Measurements from ENCODE around the gene PLRG1.

Gene PLRG1

DNA sequence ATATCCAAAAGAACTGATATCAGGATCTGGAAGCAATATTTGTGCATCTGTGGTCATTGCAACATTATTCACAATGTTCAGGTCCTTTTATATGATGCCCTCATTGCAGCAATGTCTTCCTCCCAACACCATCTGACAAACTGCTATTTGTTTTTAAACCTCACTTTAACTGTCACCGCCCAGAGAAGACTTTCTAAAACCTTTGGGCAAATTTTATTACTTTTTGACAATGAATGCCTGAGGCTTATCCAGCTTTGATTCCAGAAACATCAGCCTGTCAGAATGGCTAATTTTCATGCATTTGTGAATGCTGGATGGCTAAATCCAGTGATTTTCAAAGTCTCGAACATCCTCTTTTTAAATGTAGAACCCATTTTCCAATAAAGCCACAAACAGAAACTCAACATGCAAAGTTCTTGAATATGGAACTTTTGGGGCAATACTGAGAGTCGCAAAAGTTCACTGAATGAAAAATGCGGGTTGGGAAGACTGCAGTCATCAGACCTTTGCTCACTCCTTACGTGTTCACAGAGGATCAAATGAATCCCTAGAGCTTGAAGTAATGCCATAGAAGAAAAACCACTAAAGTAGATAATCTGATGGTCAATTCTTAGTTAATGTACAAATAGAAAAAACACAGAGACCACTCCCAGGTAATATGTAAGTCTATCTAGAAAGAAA, 23.1 kb upstream of the PLRG1 start:
- DNase-seq, result no peak

DNA sequence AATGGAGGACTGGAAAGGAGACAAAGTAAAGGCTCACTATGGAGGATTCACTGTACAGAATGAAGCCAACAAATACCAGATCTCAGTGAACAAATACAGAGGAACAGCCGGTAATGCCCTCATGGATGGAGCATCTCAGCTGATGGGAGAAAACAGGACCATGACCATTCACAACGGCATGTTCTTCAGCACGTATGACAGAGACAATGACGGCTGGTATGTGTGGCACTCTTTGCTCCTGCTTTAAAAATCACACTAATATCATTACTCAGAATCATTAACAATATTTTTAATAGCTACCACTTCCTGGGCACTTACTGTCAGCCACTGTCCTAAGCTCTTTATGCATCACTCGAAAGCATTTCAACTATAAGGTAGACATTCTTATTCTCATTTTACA, 19.4 kb upstream of the PLRG1 start:
- no peak for DNase-seq

DNA sequence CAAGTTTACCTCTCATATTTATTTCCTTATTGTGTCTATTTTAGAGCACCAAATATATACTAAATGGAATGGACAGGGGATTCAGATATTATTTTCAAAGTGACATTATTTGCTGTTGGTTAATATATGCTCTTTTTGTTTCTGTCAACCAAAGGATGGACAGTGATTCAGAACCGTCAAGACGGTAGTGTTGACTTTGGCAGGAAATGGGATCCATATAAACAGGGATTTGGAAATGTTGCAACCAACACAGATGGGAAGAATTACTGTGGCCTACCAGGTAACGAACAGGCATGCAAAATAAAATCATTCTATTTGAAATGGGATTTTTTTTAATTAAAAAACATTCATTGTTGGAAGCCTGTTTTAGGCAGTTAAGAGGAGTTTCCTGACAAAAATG, 18.8 kb upstream of the PLRG1 start:
- no peak for DNase-seq

GRCh38 chr4:154566639-154567204, 16.5 kb upstream of the PLRG1 start:
- DNase-seq, result no peak

DNA sequence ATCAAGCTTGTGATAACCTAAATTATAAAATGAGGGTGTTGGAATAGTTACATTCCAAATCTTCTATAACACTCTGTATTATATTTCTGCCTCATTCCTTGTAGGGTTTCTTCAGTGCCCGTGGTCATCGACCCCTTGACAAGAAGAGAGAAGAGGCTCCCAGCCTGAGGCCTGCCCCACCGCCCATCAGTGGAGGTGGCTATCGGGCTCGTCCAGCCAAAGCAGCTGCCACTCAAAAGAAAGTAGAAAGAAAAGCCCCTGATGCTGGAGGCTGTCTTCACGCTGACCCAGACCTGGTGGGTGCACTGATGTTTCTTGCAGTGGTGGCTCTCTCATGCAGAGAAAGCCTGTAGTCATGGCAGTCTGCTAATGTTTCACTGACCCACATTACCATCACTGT, 15.5 kb upstream of the PLRG1 start:
- no peak for DNase-seq

GRCh38 chr4:154564311-154564710, 14.1 kb upstream of the PLRG1 start:
- DNase-seq, result no peak

DNA sequence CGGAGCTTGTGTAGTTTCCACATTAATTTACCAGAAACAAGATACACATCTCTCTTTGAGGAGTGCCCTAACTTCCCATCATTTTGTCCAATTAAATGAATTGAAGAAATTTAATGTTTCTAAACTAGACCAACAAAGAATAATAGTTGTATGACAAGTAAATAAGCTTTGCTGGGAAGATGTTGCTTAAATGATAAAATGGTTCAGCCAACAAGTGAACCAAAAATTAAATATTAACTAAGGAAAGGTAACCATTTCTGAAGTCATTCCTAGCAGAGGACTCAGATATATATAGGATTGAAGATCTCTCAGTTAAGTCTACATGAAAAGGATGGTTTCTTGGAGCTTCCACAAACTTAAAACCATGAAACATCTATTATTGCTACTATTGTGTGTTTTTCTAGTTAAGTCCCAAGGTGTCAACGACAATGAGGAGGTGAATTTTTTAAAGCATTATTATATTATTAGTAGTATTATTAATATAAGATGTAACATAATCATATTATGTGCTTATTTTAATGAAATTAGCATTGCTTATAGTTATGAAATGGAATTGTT, 12.6 kb upstream of the PLRG1 start, which contains the start of gene FGB:
Gene FGB, plus strand, starts transcription at position 315 of the 558 bp plus-strand sequence. Its CDS starts 8 bp downstream, at position 323.
- DNase-seq, result no peak

DNA sequence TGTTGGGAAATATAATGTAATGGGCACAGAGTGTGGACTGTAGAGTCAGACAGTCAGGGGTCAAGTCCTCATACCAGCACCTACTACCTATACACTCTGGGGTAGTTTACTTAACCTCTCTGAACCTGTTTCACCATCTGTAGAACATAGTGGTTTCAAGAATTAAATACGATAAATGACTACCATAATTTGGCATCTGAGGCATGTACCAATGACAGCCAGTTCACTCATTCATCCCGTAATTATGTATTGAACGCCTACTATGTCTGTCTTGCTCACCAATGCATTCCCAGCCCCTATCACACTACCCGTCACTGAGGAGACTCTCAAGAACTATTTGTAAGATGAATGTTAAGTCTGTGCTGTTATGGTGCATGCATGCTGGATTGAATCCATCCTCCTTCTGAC, 10.6 kb upstream of the PLRG1 start:
- DNase-seq, result no peak

DNA sequence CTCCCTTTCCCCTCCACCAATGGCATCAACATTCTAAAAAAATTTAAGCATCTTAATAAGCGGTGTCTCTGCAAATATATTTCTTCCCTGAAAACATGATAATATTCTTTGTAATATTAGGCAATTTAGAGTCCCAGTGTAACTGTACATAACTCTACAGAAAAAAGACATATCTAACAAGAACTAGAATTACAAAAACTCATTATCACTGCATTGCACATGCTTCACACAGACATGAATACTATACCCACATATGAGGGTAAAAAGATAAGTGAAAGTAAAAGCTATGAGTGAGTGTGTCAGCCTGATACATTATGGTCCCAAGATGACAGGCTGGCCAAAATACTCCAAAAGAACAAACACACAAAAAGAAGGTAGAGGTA, 10.2 kb upstream of the PLRG1 start:
- DNase-seq, result no peak

DNA sequence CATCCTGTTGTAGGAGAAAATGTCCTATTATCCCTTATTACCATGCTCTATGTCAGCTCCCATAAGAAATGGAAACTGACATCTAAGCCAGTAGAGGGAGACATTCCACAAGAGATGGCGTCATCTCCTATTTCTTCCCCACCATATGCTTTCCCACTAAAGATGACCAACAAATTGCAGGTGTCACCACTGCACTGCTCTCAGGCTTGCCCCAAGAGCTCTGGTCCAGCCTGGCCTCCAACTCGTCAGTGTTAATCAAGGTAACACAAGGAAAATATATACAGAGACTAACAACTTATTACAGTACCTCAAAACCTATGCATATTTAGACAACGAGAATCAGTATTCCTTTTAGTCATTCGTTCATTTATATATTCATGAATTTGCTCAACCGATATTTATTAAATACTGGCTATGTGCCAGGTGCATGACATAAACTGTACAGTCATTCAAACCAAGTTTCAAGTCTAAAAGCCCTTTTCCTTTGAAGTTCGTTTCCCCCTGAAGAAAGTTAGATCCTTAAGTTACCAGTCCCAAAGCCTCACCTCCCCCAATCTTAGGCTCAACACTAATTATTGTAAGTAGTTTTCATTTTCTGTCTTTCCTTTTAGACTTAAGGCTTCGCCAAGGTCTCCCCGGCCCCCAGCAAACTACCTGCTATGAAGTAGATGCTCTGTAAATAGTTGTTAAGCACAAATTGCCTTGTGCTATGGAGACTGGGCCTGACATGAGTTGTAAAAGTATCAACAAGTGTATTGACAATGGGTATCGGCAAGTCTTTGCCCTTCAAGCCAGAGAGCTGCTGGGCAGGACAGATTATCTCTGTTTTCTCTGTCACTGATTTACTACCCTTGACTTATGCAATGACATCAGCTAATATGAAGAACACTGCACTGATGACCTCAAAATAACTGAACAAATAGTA, 9.6 kb upstream of the PLRG1 start:
- DNase-seq, result peak; percentile 4

GRCh38 chr4:154559141-154559493, 8.9 kb upstream of the PLRG1 start:
- DNase-seq, result no peak

GRCh38 chr4:154551872-154552686, 1.9 kb upstream of the PLRG1 start:
- DNase-seq, result peak; percentile 33

DNA sequence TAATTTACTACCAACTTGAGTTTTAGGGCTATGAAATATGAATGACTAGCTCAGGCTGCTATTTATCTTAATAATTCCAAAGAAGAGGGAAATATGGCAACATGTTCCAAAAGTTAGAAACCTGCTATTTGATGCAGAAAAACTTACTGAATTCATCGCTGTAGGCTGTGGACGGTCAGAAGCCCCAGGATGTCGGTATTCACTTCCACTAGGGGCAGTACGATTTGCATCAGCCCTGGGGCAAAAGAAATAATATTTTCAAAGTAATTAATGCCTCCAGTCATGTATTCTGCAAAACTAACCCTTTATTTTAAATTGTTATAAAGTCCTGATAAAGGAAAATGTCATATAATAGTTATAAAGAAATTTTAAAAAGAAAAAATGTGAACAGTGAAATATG, 4.5 kb downstream of the PLRG1 start:
- no peak for DNase-seq

GRCh38 chr4:154542271-154542879, 7.8 kb downstream of the PLRG1 start:
- no peak for DNase-seq

DNA sequence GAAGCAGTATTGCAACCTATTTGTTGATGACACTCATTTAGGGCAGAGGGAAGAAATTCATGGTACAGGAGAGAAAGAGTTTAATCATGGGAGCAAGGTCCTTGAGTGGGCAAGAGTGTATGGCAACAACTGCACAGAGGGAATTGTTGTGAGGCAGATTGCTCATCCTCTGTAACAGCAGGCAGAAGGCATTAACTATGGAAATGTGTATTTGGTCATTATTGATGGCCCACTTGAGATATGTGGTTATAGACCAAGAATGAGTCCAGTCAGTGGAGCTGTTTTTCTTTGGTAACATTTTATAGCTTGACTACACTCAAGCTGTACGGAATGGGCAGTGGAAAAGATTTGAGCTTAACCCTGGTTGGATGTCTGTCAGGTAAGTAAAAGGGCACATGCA, 15.9 kb downstream of the PLRG1 start:
- DNase-seq, result no peak

DNA sequence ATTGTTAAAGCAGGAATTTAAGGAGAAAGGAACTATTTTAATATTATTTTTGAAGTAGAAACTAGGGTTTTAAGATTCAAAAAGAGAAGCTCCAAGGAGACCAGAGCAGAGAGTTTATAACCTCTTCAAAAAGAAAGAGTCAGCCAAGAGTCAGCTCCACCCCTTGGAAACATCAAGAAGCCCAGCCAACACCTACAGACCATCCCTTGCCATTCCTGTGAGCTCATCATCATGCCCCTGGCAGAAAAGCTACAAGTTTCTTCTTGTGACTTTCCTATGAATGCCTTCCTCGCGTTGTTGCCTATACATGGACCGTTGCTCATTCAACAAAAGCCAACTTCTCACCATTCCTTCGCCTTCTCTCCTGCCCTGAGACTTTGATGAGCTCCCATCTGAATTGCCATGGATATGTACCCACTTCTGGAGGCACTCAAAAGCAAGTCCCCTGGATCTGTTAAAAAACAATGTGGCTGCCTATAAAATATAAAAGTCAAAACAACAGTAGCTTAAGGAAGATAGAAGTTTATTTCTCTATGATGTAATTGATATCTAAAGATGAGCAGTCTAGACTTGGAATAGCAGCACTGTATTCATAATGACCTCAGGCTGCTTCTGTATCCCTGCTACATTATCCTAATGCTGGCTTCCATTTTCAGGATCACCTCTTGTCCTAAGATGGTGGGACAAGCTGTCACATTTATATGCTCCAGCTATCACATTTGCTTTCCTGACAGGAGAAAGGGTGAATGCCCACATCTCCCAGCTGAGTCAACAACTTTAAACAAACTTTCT, 20.3 kb downstream of the PLRG1 start:
- DNase-seq, result no peak

DNA sequence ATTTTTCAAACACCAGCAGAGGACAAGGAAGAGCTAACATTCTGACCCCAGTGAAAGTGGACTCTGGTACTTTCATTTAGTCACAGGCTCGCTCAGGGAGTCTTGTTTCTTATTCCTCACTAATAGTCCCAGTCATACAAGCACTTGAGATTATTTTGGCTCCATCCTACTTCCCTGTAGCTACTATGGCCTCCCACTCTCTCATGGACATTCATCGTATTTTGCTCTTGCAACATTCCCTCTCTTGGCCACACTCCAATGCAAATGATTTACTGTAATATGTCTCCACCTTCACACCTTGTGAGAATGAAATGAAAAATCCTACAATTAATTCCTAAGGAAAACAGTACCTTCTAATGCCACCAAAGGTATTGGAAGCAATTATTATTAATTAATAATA, 21.3 kb downstream of the PLRG1 start:
- DNase-seq, result peak; percentile 6

DNA sequence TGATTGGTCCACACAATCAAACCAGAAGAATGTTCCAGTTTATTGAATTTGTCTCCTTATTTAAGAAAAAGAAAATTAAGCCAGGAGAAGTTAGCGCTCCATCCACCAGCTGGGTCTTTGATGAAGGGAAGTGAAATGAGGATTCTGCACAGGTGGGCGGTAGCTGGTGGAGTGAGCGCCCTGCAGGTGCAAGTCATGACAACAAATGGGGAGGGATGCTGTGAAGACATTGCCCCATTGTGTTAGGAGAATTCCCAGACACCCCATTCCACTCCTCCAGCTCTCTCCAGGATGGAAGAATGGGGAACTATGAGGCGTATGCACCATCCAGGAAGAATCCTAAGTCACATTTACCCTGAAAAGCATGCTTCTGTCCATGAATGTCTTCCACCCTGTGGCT, 22.9 kb downstream of the PLRG1 start:
- no peak for DNase-seq

- DNase-seq, result no peak
These were observed 24.0 kb downstream of the PLRG1 start for GRCh38 chr4:154526151-154526550.

DNA sequence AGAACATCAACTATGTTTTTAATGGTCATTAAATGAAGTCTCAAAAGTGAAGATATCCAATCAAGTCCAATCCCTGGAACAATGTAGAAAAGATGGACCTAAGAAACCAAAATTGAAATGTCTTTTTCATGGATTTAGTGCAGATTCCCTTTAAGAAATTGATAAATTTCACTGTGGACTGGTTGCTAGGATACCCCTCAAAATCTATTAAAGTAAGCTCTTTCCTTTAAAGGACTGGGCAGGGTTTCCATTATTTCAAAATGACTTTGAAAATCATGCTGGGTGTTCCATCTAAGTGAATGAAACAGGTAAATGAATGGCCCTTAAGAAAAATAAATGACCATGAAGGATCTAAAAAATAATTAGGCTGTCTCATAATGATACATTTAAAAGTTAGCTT, 28.6 kb downstream of the PLRG1 start:
- DNase-seq, result no peak

- DNase-seq, result no peak
These were observed 31.0 kb downstream of the PLRG1 start for GRCh38 chr4:154519214-154519613.

DNA sequence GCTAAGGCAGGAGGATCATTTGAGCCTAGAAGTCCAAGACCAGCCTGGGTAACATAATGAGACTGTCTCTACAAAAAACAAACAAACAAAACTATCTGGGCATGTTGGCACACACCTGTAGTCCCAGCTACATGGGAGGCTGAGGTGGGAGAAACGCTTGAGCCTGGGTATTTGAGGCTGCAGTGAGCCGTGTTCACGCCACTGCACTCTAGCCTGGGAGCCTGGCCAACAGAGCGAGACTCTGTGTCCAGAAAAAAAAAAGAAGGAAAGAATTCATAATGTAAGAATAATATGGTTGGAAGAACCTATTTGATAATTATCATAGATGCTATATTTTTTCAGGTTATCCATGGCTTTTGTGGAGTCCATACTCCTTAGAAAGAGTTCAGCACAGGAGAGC, 32.6 kb downstream of the PLRG1 start:
- no peak for DNase-seq
